ENCODE results near the gene CMTM7. TPM values are rescaled to one million over a fixed set of nuclear protein-coding genes. Genes with fewer than 3 reads are reported as not detected.

The CMTM7 gene
- total RNA-seq, 1 experiment from 2014 or later: 131 TPM

- peak; percentile 64 for TF ChIP-seq CTCF (IDR thresholded peaks at IDR 0.05; ENCODE audit: unreplicated experiment)
- Mint-ChIP-seq H3K27me3 (ENCODE audit: unreplicated experiment) (no peaks in the 10 kb centered on the region), H3K27ac (ENCODE audit: unreplicated experiment) (peak overlapping the region; percentile 53), H3K36me3 (ENCODE audit: insufficient read depth, unreplicated experiment) (no peaks in the 10 kb centered on the region), H3K9me3 (ENCODE audit: low read depth, unreplicated experiment) (no peaks in the 10 kb centered on the region), H3K4me1 (ENCODE audit: low read depth, unreplicated experiment) (peaks cover 8% of the 10 kb centered on the region), H3K4me3 (ENCODE audit: low read depth, unreplicated experiment) (no peak overlapping the region)
- intact Hi-C loops (cut with micrococcal nuclease; ENCODE audit: unreplicated experiment): loop anchor here (10.0 kb wide), 1 partner anchor 90 kb away; no protein-coding TSS in a partner anchor
- BruUV-seq (replicated peaks): no TSS peak
- peak; percentile 75 for DNase-seq
- CTCF ChIA-PET: interaction anchor here (0.6 to 1.4 kb wide), 8 partner anchors 10 to 129 kb away, joined by 3 to 7 read pairs (median 3); no protein-coding TSS in a partner anchor
Measured at GRCh38 chr3:32374788-32375595, 16.7 kb upstream of the CMTM7 start.

GRCh38 chr3:32375596-32375930 lies 16.1 kb upstream of the CMTM7 start:
- Mint-ChIP-seq H3K27me3 (ENCODE audit: unreplicated experiment) (no peaks in the 10 kb centered on the region), H3K4me1 (ENCODE audit: low read depth, unreplicated experiment) (peaks cover 8% of the 10 kb centered on the region), H3K36me3 (ENCODE audit: insufficient read depth, unreplicated experiment) (no peaks in the 10 kb centered on the region), H3K4me3 (ENCODE audit: low read depth, unreplicated experiment) (no peak overlapping the region), H3K9me3 (ENCODE audit: low read depth, unreplicated experiment) (no peaks in the 10 kb centered on the region), H3K27ac (ENCODE audit: unreplicated experiment) (no peak overlapping the region)
- DNase-seq: no peak
- intact Hi-C loops (cut with micrococcal nuclease; ENCODE audit: unreplicated experiment): loop anchor here (10.0 kb wide), 1 partner anchor 89 kb away; no protein-coding TSS in a partner anchor
- no TSS peak for BruUV-seq (replicated peaks)
- no peak for TF ChIP-seq CTCF (IDR thresholded peaks at IDR 0.05; ENCODE audit: unreplicated experiment)
- CTCF ChIA-PET: interaction anchor here (1.0 to 1.4 kb wide), 3 partner anchors 10 to 94 kb away, joined by 3 to 7 read pairs (median 3); no protein-coding TSS in a partner anchor

GRCh38 chr3:32376115-32376514 lies 15.5 kb upstream of the CMTM7 start:
- no peak overlapping the region for H3K27ac Mint-ChIP-seq (ENCODE audit: unreplicated experiment)
- H3K36me3 Mint-ChIP-seq (ENCODE audit: insufficient read depth, unreplicated experiment): no peaks in the 10 kb centered on the region
- H3K27me3 Mint-ChIP-seq (ENCODE audit: unreplicated experiment): no peaks in the 10 kb centered on the region
- DNase-seq: no peak
- H3K9me3 Mint-ChIP-seq (ENCODE audit: low read depth, unreplicated experiment): no peaks in the 10 kb centered on the region
- CTCF ChIA-PET: interaction anchor here (0.6 to 1.4 kb wide), 2 partner anchors 8 to 94 kb away, joined by 3 read pairs; no protein-coding TSS in a partner anchor
- BruUV-seq (replicated peaks): no TSS peak
- peaks cover 8% of the 10 kb centered on the region for H3K4me1 Mint-ChIP-seq (ENCODE audit: low read depth, unreplicated experiment)
- no peak for TF ChIP-seq CTCF (IDR thresholded peaks at IDR 0.05; ENCODE audit: unreplicated experiment)
- intact Hi-C loops (cut with micrococcal nuclease; ENCODE audit: unreplicated experiment): loop anchor here (10.0 kb wide), 1 partner anchor 89 kb away; no protein-coding TSS in a partner anchor
- no peak overlapping the region for H3K4me3 Mint-ChIP-seq (ENCODE audit: low read depth, unreplicated experiment)

GRCh38 chr3:32379831-32380500 lies 11.7 kb upstream of the CMTM7 start:
- Mint-ChIP-seq H3K27me3 (ENCODE audit: unreplicated experiment) (no peaks in the 10 kb centered on the region), H3K36me3 (ENCODE audit: insufficient read depth, unreplicated experiment) (no peaks in the 10 kb centered on the region), H3K9me3 (ENCODE audit: low read depth, unreplicated experiment) (no peaks in the 10 kb centered on the region), H3K27ac (ENCODE audit: unreplicated experiment) (no peak overlapping the region), H3K4me3 (ENCODE audit: low read depth, unreplicated experiment) (no peak overlapping the region), H3K4me1 (ENCODE audit: low read depth, unreplicated experiment) (peaks cover 3% of the 10 kb centered on the region)
- no peak for DNase-seq
- BruUV-seq (replicated peaks): no TSS peak
- CTCF ChIA-PET: no interaction called here
- intact Hi-C loops (cut with micrococcal nuclease; ENCODE audit: unreplicated experiment): loop anchor here (10.0 kb wide), 1 partner anchor 85 kb away; no protein-coding TSS in a partner anchor
- TF ChIP-seq CTCF (IDR thresholded peaks at IDR 0.05; ENCODE audit: unreplicated experiment): no peak
